Measurements from ENCODE around the gene NIP7. TPM values are rescaled to one million over a fixed set of nuclear protein-coding genes. Genes with fewer than 3 reads are reported as not detected.
A peak's percentile ranks its signal among the peaks of the same experiment; 100 is the strongest.

Gene NIP7
- total and polyA plus RNA-seq, 9 of the 15 experiments (the other 6 are each of a cell fraction or from before 2014, with no cell fraction given), result 28.9 to 85.5 (median 72.5) TPM

DNA sequence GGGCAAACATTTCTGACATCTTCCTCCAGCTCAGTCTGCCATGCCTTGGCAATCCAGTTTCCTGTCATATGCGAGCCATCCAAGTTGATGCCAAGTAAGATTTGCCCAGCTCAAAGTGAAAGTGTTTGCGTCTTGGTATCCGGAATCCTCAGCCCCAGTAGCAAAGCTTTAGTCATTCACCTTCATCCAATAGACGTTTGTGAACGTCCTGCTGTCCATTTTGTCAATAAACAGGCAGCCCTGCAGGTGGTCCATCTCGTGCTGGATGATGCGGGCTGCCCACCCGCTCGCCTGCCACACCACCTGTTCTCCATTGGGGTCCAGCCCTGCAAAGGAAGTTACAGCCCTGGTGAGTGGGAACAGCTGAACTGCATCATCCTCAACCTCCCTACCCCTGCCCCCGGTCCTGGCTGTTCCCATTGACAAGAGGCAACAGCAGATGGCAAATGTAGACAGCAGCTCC, 10.7 kb upstream of the NIP7 start:
- 8% methylated on average over 10 of the region's 10 CpGs for WGBS (ENCODE audit: insufficient coverage, low coverage, missing lambda C conversion rate)
- H3K9me1 ChIP-seq (ENCODE audit: control insufficient read depth, insufficient read depth, low read length), result no peaks in the 10 kb centered on the region
- intact Hi-C loops (cut with micrococcal nuclease), result no loop called here
- H3K4me1 ChIP-seq (replicated peaks in 1 of 2; ENCODE audit: control insufficient read depth in 2 of 2, insufficient read depth in 2 of 2, low read length in 2 of 2), result peaks cover 21 to 63% of the 10 kb centered on the region in 2 experiments; a peak in 4 of 5 replicates
- no peaks in the 10 kb centered on the region for H3K9me3 ChIP-seq (replicated peaks; ENCODE audit: control insufficient read depth, insufficient read depth, low read depth, low read length)
- peak overlapping the region; percentile 89 for H3K4me2 ChIP-seq (ENCODE audit: insufficient read depth, low read length)
- no TSS peak for BruUV-seq (replicated peaks)
- peak; percentile 74 for FAIRE-seq
- peaks cover 78% of the 10 kb centered on the region for H3K36me3 ChIP-seq (ENCODE audit: control insufficient read depth, insufficient read depth, low read length)
- H3K4me3 ChIP-seq, result peak overlapping the region; percentile 88
- peak overlapping the region; percentile 85 to 97 for H3K9ac ChIP-seq (ENCODE audit: insufficient read depth in 1 of 2, low read depth in 2 of 2, low read length in 2 of 2)
- peaks cover 31% of the 10 kb centered on the region for H4K20me1 ChIP-seq (replicated peaks; ENCODE audit: control insufficient read depth, insufficient read depth, low read length)
- H3K27ac ChIP-seq (ENCODE audit: extremely low read depth, low read depth, low read length), result peak overlapping the region; percentile 95; the same call in 1 of the 3 replicates
- POLR2A ChIA-PET, result interaction anchor here (0.7 to 5.1 kb wide), 8 partner anchors 9 to 161 kb away, joined by 3 to 51 read pairs (median 4); partner anchors contain the start of genes COG8, NIP7 and TERF2
- in situ Hi-C loops (cut with MboI), result no loop called here
- no peaks in the 10 kb centered on the region for H3K27me3 ChIP-seq (ENCODE audit: control insufficient read depth in 2 of 2, insufficient read depth in 2 of 2, low read length in 2 of 2)
- no peak for ATAC-seq
- DNase-seq (ENCODE audit: extremely low read depth in 1 of 4, low spot score in 3 of 4), result peak in 2 of 4 experiments; percentile 24 to 28
- no peak overlapping the region for H2AFZ ChIP-seq (ENCODE audit: low read depth, low read length)
- H3K79me2 ChIP-seq (ENCODE audit: control insufficient read depth, insufficient read depth, low read length), result peaks cover 77% of the 10 kb centered on the region
- CTCF ChIA-PET (ENCODE audit: low intra/inter-chr PET ratio), result no interaction called here
- TF ChIP-seq ZNF174 (CRISPR knock-in tag; IDR thresholded peaks at IDR 0.05), result no peak
- no peak for TF ChIP-seq NUFIP1 (IDR thresholded peaks at IDR 0.05; ENCODE audit: partially characterized antibody)
- no peak for TF ChIP-seq RBM17 (IDR thresholded peaks at IDR 0.05; ENCODE audit: borderline replicate concordance, low read depth, low read length)
- TF ChIP-seq TFAM (CRISPR knock-in tag; conservative IDR thresholded peaks at IDR 0.05), result no peak
- no peak for TF ChIP-seq ZNF282 (CRISPR knock-in tag; IDR thresholded peaks at IDR 0.05)
- 0 out of 2 replicates have a peak, but pooled peaks have one; percentile 11 for TF ChIP-seq MYNN (IDR thresholded peaks at IDR 0.05)
- TF ChIP-seq MYNN (CRISPR knock-in tag; IDR thresholded peaks at IDR 0.05), result no peak
- TF ChIP-seq, protein P1, sequence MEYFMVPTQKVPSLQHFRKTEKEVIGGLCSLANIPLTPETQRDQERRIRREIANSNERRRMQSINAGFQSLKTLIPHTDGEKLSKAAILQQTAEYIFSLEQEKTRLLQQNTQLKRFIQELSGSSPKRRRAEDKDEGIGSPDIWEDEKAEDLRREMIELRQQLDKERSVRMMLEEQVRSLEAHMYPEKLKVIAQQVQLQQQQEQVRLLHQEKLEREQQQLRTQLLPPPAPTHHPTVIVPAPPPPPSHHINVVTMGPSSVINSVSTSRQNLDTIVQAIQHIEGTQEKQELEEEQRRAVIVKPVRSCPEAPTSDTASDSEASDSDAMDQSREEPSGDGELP (CRISPR knock-in tag; IDR thresholded peaks at IDR 0.05; ENCODE audit: borderline replicate concordance), result 0 out of 2 replicates have a peak, but pooled peaks have one; percentile 23
- TF ChIP-seq PRPF4 (IDR thresholded peaks at IDR 0.05; ENCODE audit: insufficient read depth, low read depth, low read length, poor library complexity, severe bottlenecking), result no peak
- no peak for TF ChIP-seq HNRNPUL1 (IDR thresholded peaks at IDR 0.05; ENCODE audit: low read length)
- TF ChIP-seq, protein P2, sequence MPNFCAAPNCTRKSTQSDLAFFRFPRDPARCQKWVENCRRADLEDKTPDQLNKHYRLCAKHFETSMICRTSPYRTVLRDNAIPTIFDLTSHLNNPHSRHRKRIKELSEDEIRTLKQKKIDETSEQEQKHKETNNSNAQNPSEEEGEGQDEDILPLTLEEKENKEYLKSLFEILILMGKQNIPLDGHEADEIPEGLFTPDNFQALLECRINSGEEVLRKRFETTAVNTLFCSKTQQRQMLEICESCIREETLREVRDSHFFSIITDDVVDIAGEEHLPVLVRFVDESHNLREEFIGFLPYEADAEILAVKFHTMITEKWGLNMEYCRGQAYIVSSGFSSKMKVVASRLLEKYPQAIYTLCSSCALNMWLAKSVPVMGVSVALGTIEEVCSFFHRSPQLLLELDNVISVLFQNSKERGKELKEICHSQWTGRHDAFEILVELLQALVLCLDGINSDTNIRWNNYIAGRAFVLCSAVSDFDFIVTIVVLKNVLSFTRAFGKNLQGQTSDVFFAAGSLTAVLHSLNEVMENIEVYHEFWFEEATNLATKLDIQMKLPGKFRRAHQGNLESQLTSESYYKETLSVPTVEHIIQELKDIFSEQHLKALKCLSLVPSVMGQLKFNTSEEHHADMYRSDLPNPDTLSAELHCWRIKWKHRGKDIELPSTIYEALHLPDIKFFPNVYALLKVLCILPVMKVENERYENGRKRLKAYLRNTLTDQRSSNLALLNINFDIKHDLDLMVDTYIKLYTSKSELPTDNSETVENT (CRISPR knock-in tag; IDR thresholded peaks at IDR 0.05), result 0 out of 2 replicates have a peak, but pooled peaks have one; percentile 20
- TF ChIP-seq ZNF253 (CRISPR knock-in tag; conservative IDR thresholded peaks at IDR 0.05), result no peak
- TF ChIP-seq KDM5B (IDR thresholded peaks at IDR 0.05; ENCODE audit: insufficient replicate concordance, low read depth, low read length), result peak; percentile 31
- TF ChIP-seq TEAD1 (CRISPR knock-in tag; IDR thresholded peaks at IDR 0.05), result no peak
- no peak for TF ChIP-seq ZC3H4 (CRISPR knock-in tag; IDR thresholded peaks at IDR 0.05; ENCODE audit: borderline replicate concordance)
- TF ChIP-seq HDAC6 (IDR thresholded peaks at IDR 0.05; ENCODE audit: low read depth, low read length), result 0 out of 2 replicates have a peak, but pooled peaks have one; percentile 5
- TF ChIP-seq SP1 (CRISPR knock-in tag; IDR thresholded peaks at IDR 0.05), result peak; percentile 49; the same call in 1 of the 2 replicates
- no peak for TF ChIP-seq ZNF75A (CRISPR knock-in tag; IDR thresholded peaks at IDR 0.05)
- TF ChIP-seq PML (IDR thresholded peaks at IDR 0.05; ENCODE audit: low read length), result no peak

Measured in K562 (cell line).